ENCODE data around the gene RDH13. TPM values are rescaled to one million over a fixed set of nuclear protein-coding genes. Genes with fewer than 3 reads are reported as not detected.

RDH13 gene
- total RNA-seq, 1 experiment from 2014 or later: 39.5 TPM

GRCh38 chr19:55070466-55071128 is 7.6 kb upstream of the RDH13 start (continued):
- no peak for TF ChIP-seq ATF2 (CRISPR knock-in tag; IDR thresholded peaks at IDR 0.05; ENCODE audit: borderline replicate concordance, low read depth)

DNA sequence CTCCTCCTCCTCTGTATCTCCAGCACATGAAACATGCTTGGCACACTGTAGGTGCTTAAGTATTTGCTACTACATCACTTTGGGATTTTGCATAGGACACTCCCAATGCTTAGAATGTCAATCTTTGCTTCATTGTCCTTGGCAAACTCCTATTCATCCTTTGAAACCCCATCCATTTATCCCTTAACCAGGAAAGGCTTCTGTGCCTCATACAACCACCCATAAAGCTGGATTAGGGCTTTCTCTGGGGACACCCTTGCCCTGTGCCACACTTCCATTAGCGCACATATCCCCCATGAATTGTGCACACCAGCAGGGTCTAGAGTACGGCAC is 6.9 kb upstream of the RDH13 start:
- ATAC-seq: no peak
- Mint-ChIP-seq H3K27me3 (ENCODE audit: low read depth) (peaks cover 97% of the 10 kb centered on the region), H3K27ac (no peak overlapping the region), H3K4me3 (peak overlapping the region; percentile 79), H3K9me3 (peaks cover 4% of the 10 kb centered on the region; the same call in 1 of the 2 replicates), H3K4me1 (peaks cover 34% of the 10 kb centered on the region), H3K36me3 (no peaks in the 10 kb centered on the region)
- POLR2A ChIA-PET: no interaction called here
- DNase-seq (ENCODE audit: low spot score): no peak
- CTCF ChIA-PET: interaction anchor here (0.6 to 4.8 kb wide), 4 partner anchors 18 to 348 kb away, joined by 3 to 25 read pairs (median 10); no protein-coding TSS in a partner anchor
- TF ChIP-seq, protein P1, sequence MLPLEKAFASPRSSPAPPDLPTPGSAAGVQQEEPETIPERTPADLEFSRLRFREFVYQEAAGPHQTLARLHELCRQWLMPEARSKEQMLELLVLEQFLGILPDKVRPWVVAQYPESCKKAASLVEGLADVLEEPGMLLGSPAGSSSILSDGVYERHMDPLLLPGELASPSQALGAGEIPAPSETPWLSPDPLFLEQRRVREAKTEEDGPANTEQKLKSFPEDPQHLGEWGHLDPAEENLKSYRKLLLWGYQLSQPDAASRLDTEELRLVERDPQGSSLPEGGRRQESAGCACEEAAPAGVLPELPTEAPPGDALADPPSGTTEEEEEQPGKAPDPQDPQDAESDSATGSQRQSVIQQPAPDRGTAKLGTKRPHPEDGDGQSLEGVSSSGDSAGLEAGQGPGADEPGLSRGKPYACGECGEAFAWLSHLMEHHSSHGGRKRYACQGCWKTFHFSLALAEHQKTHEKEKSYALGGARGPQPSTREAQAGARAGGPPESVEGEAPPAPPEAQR (CRISPR knock-in tag; IDR thresholded peaks at IDR 0.05): no peak
- TF ChIP-seq, protein P2, sequence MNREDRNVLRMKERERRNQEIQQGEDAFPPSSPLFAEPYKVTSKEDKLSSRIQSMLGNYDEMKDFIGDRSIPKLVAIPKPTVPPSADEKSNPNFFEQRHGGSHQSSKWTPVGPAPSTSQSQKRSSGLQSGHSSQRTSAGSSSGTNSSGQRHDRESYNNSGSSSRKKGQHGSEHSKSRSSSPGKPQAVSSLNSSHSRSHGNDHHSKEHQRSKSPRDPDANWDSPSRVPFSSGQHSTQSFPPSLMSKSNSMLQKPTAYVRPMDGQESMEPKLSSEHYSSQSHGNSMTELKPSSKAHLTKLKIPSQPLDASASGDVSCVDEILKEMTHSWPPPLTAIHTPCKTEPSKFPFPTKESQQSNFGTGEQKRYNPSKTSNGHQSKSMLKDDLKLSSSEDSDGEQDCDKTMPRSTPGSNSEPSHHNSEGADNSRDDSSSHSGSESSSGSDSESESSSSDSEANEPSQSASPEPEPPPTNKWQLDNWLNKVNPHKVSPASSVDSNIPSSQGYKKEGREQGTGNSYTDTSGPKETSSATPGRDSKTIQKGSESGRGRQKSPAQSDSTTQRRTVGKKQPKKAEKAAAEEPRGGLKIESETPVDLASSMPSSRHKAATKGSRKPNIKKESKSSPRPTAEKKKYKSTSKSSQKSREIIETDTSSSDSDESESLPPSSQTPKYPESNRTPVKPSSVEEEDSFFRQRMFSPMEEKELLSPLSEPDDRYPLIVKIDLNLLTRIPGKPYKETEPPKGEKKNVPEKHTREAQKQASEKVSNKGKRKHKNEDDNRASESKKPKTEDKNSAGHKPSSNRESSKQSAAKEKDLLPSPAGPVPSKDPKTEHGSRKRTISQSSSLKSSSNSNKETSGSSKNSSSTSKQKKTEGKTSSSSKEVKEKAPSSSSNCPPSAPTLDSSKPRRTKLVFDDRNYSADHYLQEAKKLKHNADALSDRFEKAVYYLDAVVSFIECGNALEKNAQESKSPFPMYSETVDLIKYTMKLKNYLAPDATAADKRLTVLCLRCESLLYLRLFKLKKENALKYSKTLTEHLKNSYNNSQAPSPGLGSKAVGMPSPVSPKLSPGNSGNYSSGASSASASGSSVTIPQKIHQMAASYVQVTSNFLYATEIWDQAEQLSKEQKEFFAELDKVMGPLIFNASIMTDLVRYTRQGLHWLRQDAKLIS (CRISPR knock-in tag; IDR thresholded peaks at IDR 0.05; ENCODE audit: borderline replicate concordance): no peak
- TF ChIP-seq ATF3 (CRISPR knock-in tag; conservative IDR thresholded peaks at IDR 0.05): no peak
- TF ChIP-seq, protein P3, sequence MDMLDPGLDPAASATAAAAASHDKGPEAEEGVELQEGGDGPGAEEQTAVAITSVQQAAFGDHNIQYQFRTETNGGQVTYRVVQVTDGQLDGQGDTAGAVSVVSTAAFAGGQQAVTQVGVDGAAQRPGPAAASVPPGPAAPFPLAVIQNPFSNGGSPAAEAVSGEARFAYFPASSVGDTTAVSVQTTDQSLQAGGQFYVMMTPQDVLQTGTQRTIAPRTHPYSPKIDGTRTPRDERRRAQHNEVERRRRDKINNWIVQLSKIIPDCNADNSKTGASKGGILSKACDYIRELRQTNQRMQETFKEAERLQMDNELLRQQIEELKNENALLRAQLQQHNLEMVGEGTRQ (CRISPR knock-in tag; IDR thresholded peaks at IDR 0.05): no peak
- no peak for TF ChIP-seq ZNF317 (CRISPR knock-in tag; IDR thresholded peaks at IDR 0.05; ENCODE audit: borderline replicate concordance, low read depth)
- no peak for TF ChIP-seq ETV6 (CRISPR knock-in tag; IDR thresholded peaks at IDR 0.05)
- TF ChIP-seq GTF2I (CRISPR knock-in tag; conservative IDR thresholded peaks at IDR 0.05): no peak
- no peak for TF ChIP-seq ZNF671 (CRISPR knock-in tag; IDR thresholded peaks at IDR 0.05)
- TF ChIP-seq, protein P4, sequence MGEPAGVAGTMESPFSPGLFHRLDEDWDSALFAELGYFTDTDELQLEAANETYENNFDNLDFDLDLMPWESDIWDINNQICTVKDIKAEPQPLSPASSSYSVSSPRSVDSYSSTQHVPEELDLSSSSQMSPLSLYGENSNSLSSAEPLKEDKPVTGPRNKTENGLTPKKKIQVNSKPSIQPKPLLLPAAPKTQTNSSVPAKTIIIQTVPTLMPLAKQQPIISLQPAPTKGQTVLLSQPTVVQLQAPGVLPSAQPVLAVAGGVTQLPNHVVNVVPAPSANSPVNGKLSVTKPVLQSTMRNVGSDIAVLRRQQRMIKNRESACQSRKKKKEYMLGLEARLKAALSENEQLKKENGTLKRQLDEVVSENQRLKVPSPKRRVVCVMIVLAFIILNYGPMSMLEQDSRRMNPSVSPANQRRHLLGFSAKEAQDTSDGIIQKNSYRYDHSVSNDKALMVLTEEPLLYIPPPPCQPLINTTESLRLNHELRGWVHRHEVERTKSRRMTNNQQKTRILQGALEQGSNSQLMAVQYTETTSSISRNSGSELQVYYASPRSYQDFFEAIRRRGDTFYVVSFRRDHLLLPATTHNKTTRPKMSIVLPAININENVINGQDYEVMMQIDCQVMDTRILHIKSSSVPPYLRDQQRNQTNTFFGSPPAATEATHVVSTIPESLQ (CRISPR knock-in tag; IDR thresholded peaks at IDR 0.05): no peak
- no peak for TF ChIP-seq ZNF121 (CRISPR knock-in tag; IDR thresholded peaks at IDR 0.05)
- no peak for TF ChIP-seq MYBL2 (CRISPR knock-in tag; IDR thresholded peaks at IDR 0.05)
- no peak for TF ChIP-seq TCF7 (CRISPR knock-in tag; IDR thresholded peaks at IDR 0.05; ENCODE audit: low read depth)
- no peak for TF ChIP-seq ZNF423 (CRISPR knock-in tag; IDR thresholded peaks at IDR 0.05)
